Breast epithelium (tissue), 3 donors: Measurements from ENCODE around the gene HOXC5.

ENCODE experiments used
- POLR2A ChIP-seq: fragments of 450-650 bp; IDR thresholded peaks from one replicate; pipeline ENCODE4 v1.6.1; 2016; ENCODE audit warnings: antibody characterized with exemption, mild to moderate bottlenecking, moderate library complexity
- POLR2AphosphoS5 ChIP-seq, 3 donors: sonication (generic); formaldehyde crosslinking; IDR thresholded peaks; one replicate each; pipeline ENCODE4 v1.6.1; 2017; ENCODE audit warnings: antibody characterized with exemption in 3 of 3
- TF ChIP-seq, protein P1 (sequence below), 3 donors: fragments of 450-650 bp; IDR thresholded peaks; one replicate each; pipeline ENCODE4 v1.5.1; 2016 to 2017; ENCODE audit warnings: antibody characterized with exemption in 3 of 3, mild to moderate bottlenecking in 3 of 3, moderate library complexity in 3 of 3

DNA sequence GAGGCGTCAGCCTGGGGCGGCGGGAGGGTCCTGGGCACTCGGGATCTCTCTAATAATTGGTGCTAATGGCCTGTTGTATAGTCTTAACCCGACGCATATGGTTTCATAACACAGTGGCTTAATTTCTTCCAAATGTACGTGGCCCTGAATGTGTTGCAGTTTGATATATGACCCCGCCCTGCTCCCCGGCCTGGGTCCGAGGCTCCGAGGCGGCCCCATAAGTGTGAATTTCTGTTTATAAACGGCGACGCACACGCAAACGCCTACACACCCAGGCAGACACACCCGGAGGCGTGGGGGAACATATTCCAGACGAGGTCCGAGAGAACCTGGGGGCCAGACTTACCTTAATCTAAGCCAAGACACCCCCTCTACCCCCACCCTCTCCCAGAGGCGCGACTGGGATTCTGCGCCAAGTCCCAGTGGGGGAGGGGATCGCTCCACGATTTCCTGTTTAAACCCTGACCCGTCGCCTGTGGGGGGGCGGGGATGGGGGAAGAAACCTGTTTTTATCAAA is 14.3 kb upstream of the HOXC5 start:
- TF ChIP-seq, protein P1, sequence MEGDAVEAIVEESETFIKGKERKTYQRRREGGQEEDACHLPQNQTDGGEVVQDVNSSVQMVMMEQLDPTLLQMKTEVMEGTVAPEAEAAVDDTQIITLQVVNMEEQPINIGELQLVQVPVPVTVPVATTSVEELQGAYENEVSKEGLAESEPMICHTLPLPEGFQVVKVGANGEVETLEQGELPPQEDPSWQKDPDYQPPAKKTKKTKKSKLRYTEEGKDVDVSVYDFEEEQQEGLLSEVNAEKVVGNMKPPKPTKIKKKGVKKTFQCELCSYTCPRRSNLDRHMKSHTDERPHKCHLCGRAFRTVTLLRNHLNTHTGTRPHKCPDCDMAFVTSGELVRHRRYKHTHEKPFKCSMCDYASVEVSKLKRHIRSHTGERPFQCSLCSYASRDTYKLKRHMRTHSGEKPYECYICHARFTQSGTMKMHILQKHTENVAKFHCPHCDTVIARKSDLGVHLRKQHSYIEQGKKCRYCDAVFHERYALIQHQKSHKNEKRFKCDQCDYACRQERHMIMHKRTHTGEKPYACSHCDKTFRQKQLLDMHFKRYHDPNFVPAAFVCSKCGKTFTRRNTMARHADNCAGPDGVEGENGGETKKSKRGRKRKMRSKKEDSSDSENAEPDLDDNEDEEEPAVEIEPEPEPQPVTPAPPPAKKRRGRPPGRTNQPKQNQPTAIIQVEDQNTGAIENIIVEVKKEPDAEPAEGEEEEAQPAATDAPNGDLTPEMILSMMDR (IDR thresholded peaks at IDR 0.05), result no peak
- TF ChIP-seq POLR2AphosphoS5 (IDR thresholded peaks at IDR 0.05), result no peak
- TF ChIP-seq POLR2A, result no peak
